MCF 10A (cell line): Measurements from ENCODE around the gene TDRD9. TPM values are rescaled to one million over a fixed set of nuclear protein-coding genes. Genes with fewer than 3 reads are reported as not detected.

Experiments
- BruUV-seq: library from RNA; stranded (reverse); fragments of 400-500 nt; replicated peaks from 2 replicates; lab custom pipeline; 2021; lab: Mats Ljungman, UMichigan
- CTCF ChIA-PET: fragments of 300-600 bp; sonication (Branson Sonifier 250); formaldehyde crosslinking; extraction: SDS; loops from one replicate; lab custom pipeline; 2021; ENCODE audit warnings: antibody characterized with exemption, inconsistent platforms; lab: Yijun Ruan, JAX
- POLR2A ChIA-PET: fragments of 300-600, 350-650 bp; sonication (Branson Sonifier 250); formaldehyde crosslinking; extraction: SDS; loops from one replicate; lab custom pipeline; 2020; ENCODE audit warnings: antibody characterized with exemption, inconsistent platforms; lab: Yijun Ruan, JAX
- DNase-seq: peaks from one replicate; pipeline ENCODE4 v3.0.0-alpha.2; 2018; ENCODE audit not compliant: unreplicated experiment
- H3K27ac Mint-ChIP-seq: one replicate; pipeline ENCODE4 v1.8.0; 2022; ENCODE audit warnings: mild to moderate bottlenecking, low read depth, mixed read lengths; ENCODE audit not compliant: unreplicated experiment
- H3K27me3 Mint-ChIP-seq: one replicate; pipeline ENCODE4 v1.8.0; 2022; ENCODE audit warnings: mixed read lengths; ENCODE audit not compliant: insufficient read depth, unreplicated experiment
- H3K36me3 Mint-ChIP-seq: one replicate; pipeline ENCODE4 v1.8.0; 2022; ENCODE audit warnings: mild to moderate bottlenecking, moderate library complexity, mixed read lengths; ENCODE audit not compliant: insufficient read depth, unreplicated experiment
- H3K4me1 Mint-ChIP-seq: one replicate; pipeline ENCODE4 v1.8.0; 2022; ENCODE audit warnings: mixed read lengths; ENCODE audit not compliant: insufficient read depth, unreplicated experiment
- H3K4me3 Mint-ChIP-seq: one replicate; pipeline ENCODE4 v1.8.0; 2022; ENCODE audit warnings: mild to moderate bottlenecking, moderate library complexity, mixed read lengths; ENCODE audit not compliant: unreplicated experiment
- H3K9me3 Mint-ChIP-seq: one replicate; pipeline ENCODE4 v1.8.0; 2022; ENCODE audit warnings: mixed read lengths; ENCODE audit not compliant: unreplicated experiment
- intact Hi-C: fragments of 100-400 bp; cut with micrococcal nuclease; formaldehyde crosslinking; loops from 2 replicates; pipeline ENCODE4 v1.14.1; 2022
- total RNA-seq: library from RNA; stranded (reverse); gene quantifications from 2 replicates; pipeline ENCODE4 v1.2.3, GENCODE V29; 2022
- TF ChIP-seq, protein P1 (sequence below): fragments of 200-600 bp; IDR thresholded peaks from one replicate; pipeline ENCODE4 v1.8.0; 2022; ENCODE audit warnings: antibody characterized with exemption, mild to moderate bottlenecking; ENCODE audit not compliant: unreplicated experiment

The TDRD9 gene
- total RNA-seq, 1 experiment from 2014 or later = 0.40 TPM

DNA sequence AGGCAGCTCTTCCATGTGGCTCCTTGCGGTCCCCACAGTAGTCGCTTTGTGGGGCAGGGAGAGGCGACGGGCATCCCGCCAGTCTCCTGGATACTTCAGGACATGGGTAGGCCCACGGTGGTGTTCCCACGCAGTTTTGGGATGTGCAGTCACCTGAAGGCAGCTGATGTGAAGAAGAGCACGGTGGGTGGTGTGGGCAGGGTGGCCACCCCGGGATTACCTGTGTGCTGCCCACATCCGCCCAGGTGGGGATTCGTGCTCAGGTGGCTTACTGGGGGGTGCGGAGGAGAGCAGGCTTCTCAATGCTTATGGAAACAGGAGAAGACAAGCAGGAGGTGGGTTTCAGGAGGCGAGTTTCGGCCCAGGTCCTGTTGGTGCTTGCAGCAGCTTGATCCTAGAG, 28.4 kb upstream of the TDRD9 start:
- H3K4me3 Mint-ChIP-seq = no peak overlapping the region
- intact Hi-C loops = no loop called here
- CTCF ChIA-PET = interaction anchor here (0.8 to 2.6 kb wide), 17 partner anchors 10 to 189 kb away, joined by 3 to 22 read pairs (median 4); no protein-coding TSS in a partner anchor

DNA sequence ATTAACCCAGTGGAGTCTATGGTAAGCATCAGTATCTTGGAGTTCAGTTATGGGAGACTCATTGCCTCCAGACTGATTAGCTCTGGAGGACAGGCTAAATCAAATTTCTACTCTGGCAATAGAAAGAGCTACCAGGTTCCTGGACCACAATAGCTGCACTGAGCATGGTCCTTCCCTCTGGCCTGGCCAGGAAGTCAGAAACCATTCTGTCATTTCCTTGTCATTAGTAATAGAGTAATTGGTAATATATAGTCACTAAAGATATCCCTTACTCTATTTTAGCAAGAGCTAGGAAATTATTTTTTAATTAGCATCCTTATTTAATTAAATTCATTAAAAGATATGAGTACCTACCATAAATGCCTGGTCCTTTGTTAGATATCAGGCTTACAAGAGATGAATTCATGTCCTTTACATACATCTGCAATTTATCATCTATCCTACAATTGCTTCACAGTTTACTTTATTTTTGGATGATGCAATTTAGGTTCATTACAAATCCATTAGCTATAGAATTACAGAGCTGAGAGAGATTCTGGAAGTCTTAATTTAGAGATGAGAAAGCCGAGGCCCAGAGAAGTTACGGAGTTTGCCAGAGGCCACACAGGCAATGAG, 23.7 kb upstream of the TDRD9 start:
- H3K27me3 Mint-ChIP-seq = no peaks in the 10 kb centered on the region
- H3K36me3 Mint-ChIP-seq = peaks cover 5% of the 10 kb centered on the region
- H3K4me1 Mint-ChIP-seq = no peaks in the 10 kb centered on the region
- no peaks in the 10 kb centered on the region for H3K9me3 Mint-ChIP-seq
- H3K4me3 Mint-ChIP-seq = no peak overlapping the region
- no peak overlapping the region for H3K27ac Mint-ChIP-seq
- ChIA-PET POLR2A (interaction anchor here (1.0 to 1.1 kb wide), 2 partner anchors 37 to 113 kb away, joined by 3 read pairs; no protein-coding TSS in a partner anchor), CTCF (interaction anchor here (0.6 to 3.2 kb wide), 5 partner anchors 17 to 99 kb away, joined by 3 to 16 read pairs (median 7); a partner anchor contains a TSS)
- no TSS peak for BruUV-seq
- TF ChIP-seq, protein P1, sequence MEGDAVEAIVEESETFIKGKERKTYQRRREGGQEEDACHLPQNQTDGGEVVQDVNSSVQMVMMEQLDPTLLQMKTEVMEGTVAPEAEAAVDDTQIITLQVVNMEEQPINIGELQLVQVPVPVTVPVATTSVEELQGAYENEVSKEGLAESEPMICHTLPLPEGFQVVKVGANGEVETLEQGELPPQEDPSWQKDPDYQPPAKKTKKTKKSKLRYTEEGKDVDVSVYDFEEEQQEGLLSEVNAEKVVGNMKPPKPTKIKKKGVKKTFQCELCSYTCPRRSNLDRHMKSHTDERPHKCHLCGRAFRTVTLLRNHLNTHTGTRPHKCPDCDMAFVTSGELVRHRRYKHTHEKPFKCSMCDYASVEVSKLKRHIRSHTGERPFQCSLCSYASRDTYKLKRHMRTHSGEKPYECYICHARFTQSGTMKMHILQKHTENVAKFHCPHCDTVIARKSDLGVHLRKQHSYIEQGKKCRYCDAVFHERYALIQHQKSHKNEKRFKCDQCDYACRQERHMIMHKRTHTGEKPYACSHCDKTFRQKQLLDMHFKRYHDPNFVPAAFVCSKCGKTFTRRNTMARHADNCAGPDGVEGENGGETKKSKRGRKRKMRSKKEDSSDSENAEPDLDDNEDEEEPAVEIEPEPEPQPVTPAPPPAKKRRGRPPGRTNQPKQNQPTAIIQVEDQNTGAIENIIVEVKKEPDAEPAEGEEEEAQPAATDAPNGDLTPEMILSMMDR = no peak
- no peak for DNase-seq
- intact Hi-C loops = no loop called here

More for the DNA sequence above, 28.4 kb upstream of the TDRD9 start:
- Mint-ChIP-seq H3K9me3 (peaks cover 8% of the 10 kb centered on the region), H3K36me3 (no peaks in the 10 kb centered on the region), H3K27me3 (no peaks in the 10 kb centered on the region), H3K4me1 (peaks cover 9% of the 10 kb centered on the region), H3K27ac (no peak overlapping the region)
- DNase-seq = no peak
- POLR2A ChIA-PET = interaction anchor here (0.8 to 1.6 kb wide), 2 partner anchors 10 to 176 kb away, joined by 4 to 7 read pairs; no protein-coding TSS in a partner anchor
- TF ChIP-seq, protein P1 = no peak
- no TSS peak for BruUV-seq

DNA sequence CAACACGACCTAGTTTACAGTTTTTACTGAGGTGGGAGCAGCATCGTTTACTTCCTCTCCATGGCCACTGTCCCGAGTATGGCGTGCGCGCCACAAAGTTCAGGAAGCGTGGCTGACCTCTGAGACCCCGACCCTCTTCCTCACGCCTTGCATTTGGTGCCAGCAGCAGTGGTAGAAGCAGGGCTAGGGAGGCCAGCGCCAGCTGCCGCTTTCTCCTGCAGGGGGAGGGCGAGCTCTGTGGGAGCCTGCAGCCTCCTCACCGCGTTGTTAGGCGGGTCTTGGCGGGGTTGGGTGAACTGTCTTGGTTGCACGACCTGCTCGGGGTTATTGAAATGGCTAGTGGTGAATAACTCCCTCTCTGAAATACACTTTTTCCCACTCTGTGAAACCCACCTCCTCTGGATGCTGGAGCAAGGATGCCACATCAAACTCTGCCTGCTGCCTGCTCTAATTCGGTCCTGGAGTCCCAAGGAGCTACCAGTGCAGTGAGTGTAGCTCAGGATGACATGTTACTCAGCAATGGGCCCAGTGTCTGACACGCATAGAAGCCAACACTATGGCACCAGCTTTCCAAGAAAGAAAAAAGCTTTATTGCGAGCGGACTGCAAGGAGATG, 22.3 kb upstream of the TDRD9 start:
- Mint-ChIP-seq H3K36me3 (peaks cover 12% of the 10 kb centered on the region), H3K4me3 (no peak overlapping the region), H3K27ac (no peak overlapping the region), H3K9me3 (no peaks in the 10 kb centered on the region), H3K27me3 (no peaks in the 10 kb centered on the region), H3K4me1 (peaks cover 7% of the 10 kb centered on the region)
- CTCF ChIA-PET = interaction anchor here (0.6 to 3.2 kb wide), 5 partner anchors 15 to 101 kb away, joined by 3 to 11 read pairs (median 5); a partner anchor contains a TSS
- intact Hi-C loops = no loop called here
- no TSS peak for BruUV-seq
- POLR2A ChIA-PET = interaction anchor here (1.4 kb wide), 1 partner anchor 37 kb away, joined by 3 read pairs; no protein-coding TSS in a partner anchor
- no peak for DNase-seq
- TF ChIP-seq, protein P1 = no peak

DNA sequence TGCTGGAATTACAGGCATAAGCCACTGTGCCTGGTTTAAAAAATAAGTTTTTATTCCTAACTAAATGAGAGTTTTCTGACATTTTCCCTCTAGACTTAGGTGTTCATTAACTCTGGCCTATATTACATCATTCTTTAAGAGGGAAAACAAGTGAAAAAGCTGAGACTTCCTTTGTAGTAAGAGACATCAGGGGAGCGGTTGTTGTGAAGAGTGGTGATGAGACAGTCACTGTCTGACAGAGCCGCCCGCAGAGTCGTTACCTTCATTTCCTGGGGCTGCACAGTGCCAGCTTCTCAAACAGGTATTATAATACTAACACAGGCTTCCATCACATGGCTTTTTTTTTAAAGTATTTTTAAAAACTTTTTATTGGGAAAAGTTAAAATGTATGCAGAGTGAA, 19.7 kb upstream of the TDRD9 start:
- intact Hi-C loops = no loop called here
- Mint-ChIP-seq H3K27ac (no peak overlapping the region), H3K4me1 (peaks cover 7% of the 10 kb centered on the region), H3K4me3 (no peak overlapping the region), H3K9me3 (no peaks in the 10 kb centered on the region), H3K27me3 (no peaks in the 10 kb centered on the region), H3K36me3 (peaks cover 32% of the 10 kb centered on the region)
- TF ChIP-seq, protein P1 = no peak
- no peak for DNase-seq
- ChIA-PET POLR2A (no interaction called here), CTCF (interaction anchor here (0.9 to 10.4 kb wide), 3 partner anchors 33 to 102 kb away, joined by 4 to 121 read pairs (median 9); no protein-coding TSS in a partner anchor)
- no TSS peak for BruUV-seq
